Thyroid gland (tissue), 4 donors: Measurements from ENCODE around the gene LRRC36.

Experiments used
- CTCF ChIP-seq, 6 experiments: fragments of 200-600 bp in 3 of 6; fragments of 450-650 bp in 3 of 6; sonication (generic) in 3 of 6; IDR thresholded peaks; one replicate each; pipeline ENCODE4 v1.5.1; 2016 to 2019; ENCODE audit warnings: antibody characterized with exemption in 6 of 6, mild to moderate bottlenecking in 2 of 6, inconsistent platforms in 1 of 6, moderate library complexity in 1 of 6
- POLR2A ChIP-seq, 2 donors: fragments of 450-650 bp; IDR thresholded peaks; one replicate each; pipeline ENCODE4 v1.6.1; 2017; ENCODE audit warnings: antibody characterized with exemption in 2 of 2, mild to moderate bottlenecking in 2 of 2, moderate library complexity in 1 of 2

DNA sequence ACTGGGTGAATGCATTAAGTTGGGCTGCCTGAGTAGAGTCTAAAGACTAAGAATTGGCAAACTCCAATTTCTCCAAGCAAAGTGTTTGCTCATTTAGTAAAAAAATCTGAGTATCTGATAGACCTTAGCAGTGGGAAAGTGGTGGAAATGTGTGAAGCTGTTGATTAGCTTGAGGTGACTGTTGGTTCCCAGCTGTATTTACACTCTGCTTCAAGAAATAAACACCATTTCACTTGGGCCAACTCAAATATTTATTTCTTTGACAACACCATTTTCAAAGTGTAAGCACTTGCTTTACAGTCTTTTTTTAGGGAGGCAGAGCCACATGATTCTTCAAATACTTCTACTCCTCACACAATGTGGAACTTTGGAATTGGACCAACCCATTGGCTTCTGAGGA, 8.8 kb upstream of the LRRC36 start:
- no peak for TF ChIP-seq CTCF (IDR thresholded peaks at IDR 0.05)
- TF ChIP-seq POLR2A (IDR thresholded peaks at IDR 0.05) = no peak
